HG02943 (cell line): ENCODE results near the gene HNRNPR.
"Not testable (repeated sequence)": the region's sequence is repeated elsewhere in the genome, so short reads cannot be mapped to it uniquely, and the experiment has no call there.

ENCODE experiments used
- ATAC-seq: cut with Tn5 transposase; IDR thresholded peaks from one replicate; pipeline ENCODE4 v1.9.1; 2021; ENCODE audit warnings: mild to moderate bottlenecking, low read depth, moderate library complexity; ENCODE audit not compliant: unreplicated experiment

HNRNPR gene

GRCh38 chr1:23337869-23338268, 6.2 kb downstream of the HNRNPR start:
- ATAC-seq = no peak

GRCh38 chr1:23331713-23332112, 12.4 kb downstream of the HNRNPR start:
- no peak for ATAC-seq

GRCh38 chr1:23330846-23331245, 13.2 kb downstream of the HNRNPR start:
- no peak for ATAC-seq

GRCh38 chr1:23325393-23325792, 18.7 kb downstream of the HNRNPR start:
- no peak for ATAC-seq

GRCh38 chr1:23322770-23323169, 21.3 kb downstream of the HNRNPR start:
- ATAC-seq = no peak

GRCh38 chr1:23310280-23310679, 33.8 kb downstream of the HNRNPR start:
- ATAC-seq = not testable (repeated sequence)

GRCh38 chr1:23304140-23304620, 39.9 kb downstream of the HNRNPR start:
- no peak for ATAC-seq

- no peak for ATAC-seq
Observed at GRCh38 chr1:23303524-23303923, 40.6 kb downstream of the HNRNPR start.

GRCh38 chr1:23296931-23297330, 47.2 kb downstream of the HNRNPR start:
- no peak for ATAC-seq

- no peak for ATAC-seq
Observed at GRCh38 chr1:23291706-23292105, 52.4 kb downstream of the HNRNPR start.

- no peak for ATAC-seq
Observed at GRCh38 chr1:23290836-23291565, 53.1 kb downstream of the HNRNPR start.

GRCh38 chr1:23288671-23289070, 55.4 kb downstream of the HNRNPR start:
- ATAC-seq = no peak

- ATAC-seq = no peak
Observed at GRCh38 chr1:23288201-23288600, 55.9 kb downstream of the HNRNPR start.

GRCh38 chr1:23286401-23286800, 57.7 kb downstream of the HNRNPR start:
- no peak for ATAC-seq

GRCh38 chr1:23283667-23284602, 60.1 kb downstream of the HNRNPR start:
- ATAC-seq = no peak

- no peak for ATAC-seq
Observed at GRCh38 chr1:23282957-23283356, 61.1 kb downstream of the HNRNPR start.

- ATAC-seq = no peak
Observed at GRCh38 chr1:23278717-23279116, 65.4 kb downstream of the HNRNPR start.

- no peak for ATAC-seq
Observed at GRCh38 chr1:23276531-23276930, 67.6 kb downstream of the HNRNPR start.

- ATAC-seq = no peak
Observed at GRCh38 chr1:23274134-23274505, 70.0 kb downstream of the HNRNPR start.

- ATAC-seq = no peak
Observed at GRCh38 chr1:23273450-23274133, 70.5 kb downstream of the HNRNPR start.

GRCh38 chr1:23263380-23263887, 80.7 kb downstream of the HNRNPR start:
- no peak for ATAC-seq
